GM19455 (cell line): ENCODE data around the gene CDH15.

Source experiments
- ATAC-seq: cut with Tn5 transposase; IDR thresholded peaks from one replicate; pipeline ENCODE4 v1.9.1; 2021; ENCODE audit not compliant: unreplicated experiment

The CDH15 gene, protein sequence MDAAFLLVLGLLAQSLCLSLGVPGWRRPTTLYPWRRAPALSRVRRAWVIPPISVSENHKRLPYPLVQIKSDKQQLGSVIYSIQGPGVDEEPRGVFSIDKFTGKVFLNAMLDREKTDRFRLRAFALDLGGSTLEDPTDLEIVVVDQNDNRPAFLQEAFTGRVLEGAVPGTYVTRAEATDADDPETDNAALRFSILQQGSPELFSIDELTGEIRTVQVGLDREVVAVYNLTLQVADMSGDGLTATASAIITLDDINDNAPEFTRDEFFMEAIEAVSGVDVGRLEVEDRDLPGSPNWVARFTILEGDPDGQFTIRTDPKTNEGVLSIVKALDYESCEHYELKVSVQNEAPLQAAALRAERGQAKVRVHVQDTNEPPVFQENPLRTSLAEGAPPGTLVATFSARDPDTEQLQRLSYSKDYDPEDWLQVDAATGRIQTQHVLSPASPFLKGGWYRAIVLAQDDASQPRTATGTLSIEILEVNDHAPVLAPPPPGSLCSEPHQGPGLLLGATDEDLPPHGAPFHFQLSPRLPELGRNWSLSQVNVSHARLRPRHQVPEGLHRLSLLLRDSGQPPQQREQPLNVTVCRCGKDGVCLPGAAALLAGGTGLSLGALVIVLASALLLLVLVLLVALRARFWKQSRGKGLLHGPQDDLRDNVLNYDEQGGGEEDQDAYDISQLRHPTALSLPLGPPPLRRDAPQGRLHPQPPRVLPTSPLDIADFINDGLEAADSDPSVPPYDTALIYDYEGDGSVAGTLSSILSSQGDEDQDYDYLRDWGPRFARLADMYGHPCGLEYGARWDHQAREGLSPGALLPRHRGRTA

GRCh38 chr16:89171216-89172170 lies at the start of gene CDH15:
Gene CDH15, plus strand, starts transcription at chr16:89171748. Its CDS starts 84 bp downstream, at chr16:89171832.
- ATAC-seq = peak; percentile 76

DNA sequence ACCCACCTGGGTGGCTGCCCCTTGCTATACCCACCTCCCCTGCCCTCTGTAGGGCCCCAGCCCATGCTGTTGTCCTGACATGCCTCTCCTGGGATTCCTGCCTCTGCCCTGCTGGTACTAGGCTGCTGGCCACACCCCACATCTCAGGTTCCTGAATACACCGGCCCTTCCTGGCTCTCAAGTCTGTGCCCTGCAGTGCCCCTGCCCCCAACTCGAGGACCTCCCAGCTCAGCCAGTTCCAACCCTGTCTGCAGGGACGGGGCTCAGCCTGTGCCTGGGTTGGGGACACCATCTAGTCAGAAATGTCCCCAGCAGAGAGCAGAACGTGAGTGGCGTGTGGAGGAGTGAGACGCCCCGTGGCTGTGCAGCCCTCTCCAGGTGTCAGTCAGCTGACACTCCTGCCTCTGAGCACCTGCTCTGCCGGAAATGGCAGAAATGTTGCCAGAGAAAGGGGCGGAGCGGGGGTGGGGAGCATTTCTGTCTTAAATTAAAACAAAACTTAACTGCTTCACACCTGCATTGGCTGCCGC lies 49.2 kb upstream of the CDH15 start:
- ATAC-seq = no peak

GRCh38 chr16:89123001-89123830 lies 48.3 kb upstream of the CDH15 start:
- ATAC-seq = no peak

- no peak for ATAC-seq
Observed at GRCh38 chr16:89123831-89124100, 47.8 kb upstream of the CDH15 start.

DNA sequence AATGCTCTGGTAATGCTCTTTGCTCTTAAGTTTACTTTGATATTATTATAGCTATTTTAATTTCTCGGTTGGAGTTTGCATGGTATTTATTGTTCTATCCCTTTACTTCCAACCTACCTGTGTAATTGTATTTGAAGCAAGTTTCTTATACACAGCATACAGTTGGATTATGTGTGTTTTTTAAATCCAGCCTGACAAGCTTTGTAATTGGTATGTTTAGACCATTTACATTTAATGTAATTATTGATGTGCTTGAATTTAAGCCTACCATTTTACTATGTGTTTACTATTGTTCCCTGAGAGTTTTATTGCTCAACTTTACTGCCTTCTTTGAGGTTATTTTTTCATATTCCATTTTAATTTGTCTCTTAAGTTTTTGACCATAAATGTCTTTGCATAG lies 42.2 kb upstream of the CDH15 start:
- ATAC-seq = no peak

- ATAC-seq = no peak
Observed at GRCh38 chr16:89130448-89130847, 41.1 kb upstream of the CDH15 start.

DNA sequence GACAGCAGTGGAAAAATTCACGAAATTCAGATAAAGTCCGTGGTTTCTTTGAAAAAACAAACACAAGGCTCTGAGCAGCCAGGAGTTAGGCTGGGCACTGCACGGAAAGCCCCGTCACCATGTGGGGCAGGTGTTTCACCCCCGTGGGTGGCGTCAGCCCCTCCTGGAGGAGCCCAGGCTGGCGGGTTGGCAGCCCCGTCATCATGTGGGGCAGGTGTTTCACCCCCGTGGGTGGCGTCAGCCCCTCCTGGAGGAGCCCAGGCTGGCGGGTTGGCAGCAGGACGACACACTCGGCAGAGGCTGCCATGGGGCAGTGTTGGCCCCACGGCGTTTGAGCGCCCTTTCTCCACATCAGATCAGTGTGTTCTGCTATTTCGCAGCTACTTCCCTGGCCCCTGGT lies 39.8 kb upstream of the CDH15 start:
- ATAC-seq = no peak

GRCh38 chr16:89132194-89133005 lies 39.1 kb upstream of the CDH15 start:
- ATAC-seq = no peak

DNA sequence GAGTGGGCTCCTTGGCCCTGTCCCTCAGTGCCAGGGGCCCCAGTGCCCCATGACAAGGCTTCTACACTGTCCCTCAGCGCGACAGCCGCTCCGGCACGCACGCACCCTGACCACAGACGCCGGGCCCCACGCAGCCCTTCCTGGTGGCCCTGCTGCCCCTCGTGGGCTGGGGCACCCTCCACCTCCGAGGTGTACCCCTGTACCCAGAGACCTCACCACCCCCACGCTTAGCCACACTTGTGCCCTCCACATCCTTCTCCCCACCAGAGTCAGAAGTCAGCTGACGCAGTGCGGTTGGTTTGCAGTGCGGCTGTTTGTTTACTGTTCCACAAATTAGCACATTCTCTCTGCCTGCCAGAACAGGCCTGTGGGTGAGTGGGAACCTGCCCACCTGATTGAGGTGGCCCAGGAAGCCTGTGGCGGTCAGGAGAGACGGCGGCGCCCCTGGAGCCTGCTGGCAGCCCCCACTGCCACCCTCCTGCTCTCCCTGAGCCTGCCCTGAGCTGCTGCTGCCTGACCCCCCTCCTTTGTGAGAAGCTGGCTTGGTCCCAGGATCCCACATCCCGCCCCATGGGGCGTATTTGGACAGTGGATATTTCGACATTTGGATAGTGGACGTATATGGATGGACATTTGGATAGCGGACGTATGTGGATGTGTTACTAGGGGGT lies 38.0 kb upstream of the CDH15 start:
- no peak for ATAC-seq

- no peak for ATAC-seq
Observed at GRCh38 chr16:89134269-89134668, 37.3 kb upstream of the CDH15 start.

DNA sequence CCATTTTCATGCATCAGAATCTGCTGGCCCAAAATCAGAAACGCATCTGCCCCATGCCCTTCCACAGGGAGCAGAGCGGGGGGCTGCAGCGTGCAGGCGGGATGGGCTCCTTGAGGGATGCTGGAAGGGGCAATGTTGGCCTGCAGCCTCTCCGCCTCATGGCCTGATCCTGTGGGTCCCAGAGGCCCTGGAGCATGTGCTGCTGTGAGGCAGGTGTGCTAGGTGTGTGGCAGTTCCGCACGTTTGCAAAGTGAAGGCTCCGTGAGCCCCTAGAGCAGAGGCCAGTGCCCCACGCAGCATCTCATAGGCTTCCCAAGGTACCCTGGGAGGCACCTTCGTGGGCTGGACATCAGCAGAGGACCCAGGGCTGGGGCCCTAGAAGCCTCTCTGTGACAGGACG lies 36.4 kb upstream of the CDH15 start:
- ATAC-seq = no peak

DNA sequence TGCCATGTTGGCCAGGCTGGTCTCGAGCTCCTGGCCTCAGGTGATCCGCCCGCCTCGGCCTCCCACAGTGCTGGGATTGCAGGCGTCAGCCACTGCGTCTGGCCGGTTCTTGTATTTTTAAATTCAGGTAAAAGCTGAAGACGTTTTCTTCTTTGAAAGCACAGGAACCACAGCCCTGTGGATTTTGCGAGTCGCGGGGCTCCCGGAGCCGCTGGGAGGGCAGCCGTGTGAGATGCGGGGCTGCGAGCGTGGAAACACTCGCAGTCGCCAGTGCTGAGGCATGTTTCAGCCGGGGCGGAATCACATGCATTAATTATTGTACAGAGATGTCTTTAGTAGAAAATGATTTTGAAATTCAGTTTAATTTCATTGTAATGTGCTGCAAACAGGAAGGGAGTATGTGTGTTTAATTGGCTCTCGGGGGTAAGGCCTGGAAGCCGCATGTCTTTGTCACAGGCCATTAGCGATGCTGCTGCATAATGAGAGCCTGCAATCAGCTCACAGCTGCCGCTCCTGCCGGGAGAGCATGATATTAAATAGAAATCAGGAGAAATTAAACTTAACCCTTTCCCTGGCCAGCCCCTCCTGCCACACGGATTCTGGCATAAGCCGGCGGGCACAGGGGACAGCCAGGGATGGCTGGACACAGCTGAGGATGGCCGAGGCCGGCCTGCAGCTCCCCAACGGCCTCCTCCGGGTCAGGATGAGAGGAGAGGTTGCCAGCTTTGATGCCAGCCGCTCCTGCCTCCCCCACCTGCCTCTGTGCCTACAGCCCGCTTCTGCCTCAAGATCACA lies 35.4 kb upstream of the CDH15 start:
- ATAC-seq = no peak

- no peak for ATAC-seq
Observed at GRCh38 chr16:89136931-89137330, 34.6 kb upstream of the CDH15 start.

- ATAC-seq = no peak
Observed at GRCh38 chr16:89137666-89138512, 33.7 kb upstream of the CDH15 start.

DNA sequence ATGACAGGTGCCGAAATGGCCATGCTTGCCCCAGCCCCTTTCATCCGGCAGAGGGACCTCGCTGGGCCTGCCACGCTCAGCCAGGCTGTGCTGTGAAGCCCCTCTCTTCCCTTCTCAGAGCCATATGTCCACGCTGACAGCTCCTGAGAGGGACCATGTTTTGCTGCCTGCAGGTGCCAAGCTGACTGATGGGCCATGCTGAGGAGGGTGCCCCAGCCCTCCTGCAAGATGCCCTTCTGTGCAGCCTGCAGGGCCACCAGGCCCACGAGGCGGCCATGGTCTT lies 33.1 kb upstream of the CDH15 start:
- no peak for ATAC-seq

GRCh38 chr16:89138843-89139520 lies 32.6 kb upstream of the CDH15 start:
- ATAC-seq = no peak

GRCh38 chr16:89139907-89140361 lies 31.6 kb upstream of the CDH15 start:
- ATAC-seq = no peak
